ENCODE data around the gene COMP.

The COMP gene

GRCh38 chr19:18804139-18804601, 13.1 kb upstream of the COMP start:
- no peak for DNase-seq (ENCODE audit: low read depth in 2 of 2)

- DNase-seq (ENCODE audit: low read depth in 2 of 2), result no peak
Measured at GRCh38 chr19:18803550-18804138, 12.5 kb upstream of the COMP start.

GRCh38 chr19:18802354-18802753, 11.2 kb upstream of the COMP start:
- no peak for DNase-seq (ENCODE audit: low read depth in 2 of 2)

- DNase-seq (ENCODE audit: low read depth in 2 of 2), result no peak
Measured at GRCh38 chr19:18800636-18801035, 9.5 kb upstream of the COMP start.

GRCh38 chr19:18800079-18800478, 9.0 kb upstream of the COMP start:
- no peak for DNase-seq (ENCODE audit: low read depth in 2 of 2)

GRCh38 chr19:18799389-18799970, 8.4 kb upstream of the COMP start:
- no peak for DNase-seq (ENCODE audit: low read depth in 2 of 2)

- no peak for DNase-seq (ENCODE audit: low read depth in 2 of 2)
Measured at GRCh38 chr19:18798384-18799352, 7.6 kb upstream of the COMP start.

GRCh38 chr19:18796239-18796638, 5.1 kb upstream of the COMP start:
- DNase-seq (ENCODE audit: low read depth in 2 of 2), result no peak

GRCh38 chr19:18795540-18795939, 4.4 kb upstream of the COMP start:
- DNase-seq (ENCODE audit: low read depth in 2 of 2), result no peak

GRCh38 chr19:18794692-18795091, 3.6 kb upstream of the COMP start:
- no peak for DNase-seq (ENCODE audit: low read depth in 2 of 2)

GRCh38 chr19:18794029-18794313, 2.9 kb upstream of the COMP start:
- no peak for DNase-seq (ENCODE audit: low read depth in 2 of 2)

- DNase-seq (ENCODE audit: low read depth in 2 of 2), result no peak
Measured at GRCh38 chr19:18793144-18794028, 2.3 kb upstream of the COMP start.

- DNase-seq (ENCODE audit: low read depth in 2 of 2), result no peak
Measured at GRCh38 chr19:18792661-18793060, 1.6 kb upstream of the COMP start.

GRCh38 chr19:18791315-18791678, 192 bp upstream of the COMP start:
- no peak for DNase-seq (ENCODE audit: low read depth in 2 of 2)

- no peak for DNase-seq (ENCODE audit: low read depth in 2 of 2)
Measured at GRCh38 chr19:18789883-18790565, 1.1 kb downstream of the COMP start.

- DNase-seq (ENCODE audit: low read depth in 2 of 2), result no peak
Measured at GRCh38 chr19:18789422-18789869, 1.7 kb downstream of the COMP start.

- no peak for DNase-seq (ENCODE audit: low read depth in 2 of 2)
Measured at GRCh38 chr19:18788529-18789421, 2.3 kb downstream of the COMP start.

- peak; percentile 29 to 45 for DNase-seq (ENCODE audit: low read depth in 2 of 2)
Measured at GRCh38 chr19:18785179-18786124, 5.7 kb downstream of the COMP start.

- no peak for DNase-seq (ENCODE audit: low read depth in 2 of 2)
Measured at GRCh38 chr19:18784786-18785120, 6.4 kb downstream of the COMP start.
